ENCODE results near the gene KCTD4. TPM values are rescaled to one million over a fixed set of nuclear protein-coding genes. Genes with fewer than 3 reads are reported as not detected.
A peak's percentile ranks its signal among the peaks of the same experiment; 100 is the strongest.
"Not testable (repeated sequence)": the region's sequence is repeated elsewhere in the genome, so short reads cannot be mapped to it uniquely, and the experiment has no call there.

Gene KCTD4
- polyA plus RNA-seq, 1 donor from 2014 or later, result not detected

GRCh38 chr13:45198924-45199323, 1.9 kb downstream of the KCTD4 start:
- no peak overlapping the region for H3K4me3 Mint-ChIP-seq
- no peaks in the 10 kb centered on the region for H3K9me3 Mint-ChIP-seq
- peaks cover 11% of the 10 kb centered on the region for H3K36me3 Mint-ChIP-seq

GRCh38 chr13:45198041-45198440, 2.8 kb downstream of the KCTD4 start:
- Mint-ChIP-seq H3K27me3 (no peaks in the 10 kb centered on the region), H3K4me1 (peaks cover 5 to 15% (median 8%) of the 10 kb centered on the region in 3 donors), H3K9me3 (no peaks in the 10 kb centered on the region), H3K27ac (no peak overlapping the region), H3K4me3 (no peak overlapping the region), H3K36me3 (peaks cover 11% of the 10 kb centered on the region)

More at GRCh38 chr13:45198924-45199323, 1.9 kb downstream of the KCTD4 start:
- no peaks in the 10 kb centered on the region for H3K27me3 Mint-ChIP-seq
- H3K27ac Mint-ChIP-seq, result no peak overlapping the region
- peaks cover 7 to 15% (median 8%) of the 10 kb centered on the region in 3 donors for H3K4me1 Mint-ChIP-seq

GRCh38 chr13:45196622-45197021, 4.2 kb downstream of the KCTD4 start:
- Mint-ChIP-seq H3K9me3 (no peaks in the 10 kb centered on the region), H3K36me3 (peaks cover 9% of the 10 kb centered on the region), H3K4me3 (peak overlapping the region in 1 of 4 donors; percentile 33), H3K27me3 (no peaks in the 10 kb centered on the region), H3K4me1 (peaks cover 6 to 14% (median 8%) of the 10 kb centered on the region in 3 donors), H3K27ac (no peak overlapping the region)

- H3K4me1 Mint-ChIP-seq, result peaks cover 6 to 10% (median 8%) of the 10 kb centered on the region in 3 donors
- H3K27ac Mint-ChIP-seq, result peak overlapping the region in 1 of 3 donors; percentile 50
- H3K36me3 Mint-ChIP-seq, result peaks cover 7% of the 10 kb centered on the region
- H3K27me3 Mint-ChIP-seq, result no peaks in the 10 kb centered on the region
- H3K9me3 Mint-ChIP-seq, result no peaks in the 10 kb centered on the region
- no peak overlapping the region for H3K4me3 Mint-ChIP-seq
Observed at GRCh38 chr13:45196096-45196495, 4.7 kb downstream of the KCTD4 start.

GRCh38 chr13:45195421-45195820, 5.4 kb downstream of the KCTD4 start:
- Mint-ChIP-seq H3K4me1 (peaks cover 6 to 10% (median 8%) of the 10 kb centered on the region in 3 donors), H3K4me3 (no peak overlapping the region), H3K36me3 (peaks cover 7% of the 10 kb centered on the region), H3K27ac (no peak overlapping the region), H3K27me3 (no peaks in the 10 kb centered on the region), H3K9me3 (no peaks in the 10 kb centered on the region)

GRCh38 chr13:45194081-45194939, 6.5 kb downstream of the KCTD4 start:
- Mint-ChIP-seq H3K27me3 (no peaks in the 10 kb centered on the region), H3K4me3 (no peak overlapping the region), H3K4me1 (peaks cover 6 to 10% (median 8%) of the 10 kb centered on the region in 3 donors), H3K9me3 (no peaks in the 10 kb centered on the region), H3K27ac (peak overlapping the region in 1 of 3 donors; percentile 54), H3K36me3 (peaks cover 3% of the 10 kb centered on the region)

- Mint-ChIP-seq H3K4me1 (peaks cover 4 to 5% (median 4%) of the 10 kb centered on the region in 3 donors), H3K4me3 (no peak overlapping the region), H3K9me3 (no peaks in the 10 kb centered on the region), H3K27ac (no peak overlapping the region), H3K36me3 (peaks cover 3% of the 10 kb centered on the region), H3K27me3 (no peaks in the 10 kb centered on the region)
Observed at GRCh38 chr13:45191874-45192273, 9.0 kb downstream of the KCTD4 start.

GRCh38 chr13:45189511-45189910, 11.3 kb downstream of the KCTD4 start:
- not testable (repeated sequence) for H3K27me3 Mint-ChIP-seq

GRCh38 chr13:45189077-45189476, 11.8 kb downstream of the KCTD4 start:
- peaks cover 11 to 12% (median 12%) of the 10 kb centered on the region in 3 donors for H3K4me1 Mint-ChIP-seq
- H3K27me3 Mint-ChIP-seq, H3K36me3 Mint-ChIP-seq, H3K9me3 Mint-ChIP-seq, H3K27ac Mint-ChIP-seq, H3K4me3 Mint-ChIP-seq: not testable (repeated sequence)

More at GRCh38 chr13:45189511-45189910, 11.3 kb downstream of the KCTD4 start:
- H3K36me3 Mint-ChIP-seq, H3K27ac Mint-ChIP-seq, H3K4me1 Mint-ChIP-seq, H3K9me3 Mint-ChIP-seq, H3K4me3 Mint-ChIP-seq: not testable (repeated sequence)

- H3K4me1 Mint-ChIP-seq, result peaks cover 21 to 32% (median 25%) of the 10 kb centered on the region in 3 donors
- peaks cover 15% of the 10 kb centered on the region for H3K36me3 Mint-ChIP-seq
- H3K27me3 Mint-ChIP-seq, result no peaks in the 10 kb centered on the region
- H3K4me3 Mint-ChIP-seq, result no peak overlapping the region
- H3K9me3 Mint-ChIP-seq, result no peaks in the 10 kb centered on the region
- H3K27ac Mint-ChIP-seq, result peak overlapping the region; percentile 54 to 92 (median 86)
Observed at GRCh38 chr13:45185286-45185685, 15.6 kb downstream of the KCTD4 start.

- H3K27ac Mint-ChIP-seq, result peak overlapping the region; percentile 54 to 92 (median 86)
- H3K4me1 Mint-ChIP-seq, result peaks cover 21 to 33% (median 26%) of the 10 kb centered on the region in 3 donors
- H3K9me3 Mint-ChIP-seq, result no peaks in the 10 kb centered on the region
- H3K36me3 Mint-ChIP-seq, result peaks cover 15% of the 10 kb centered on the region
- peak overlapping the region in 2 of 4 donors; percentile 77 to 82 for H3K4me3 Mint-ChIP-seq
- H3K27me3 Mint-ChIP-seq, result no peaks in the 10 kb centered on the region
Observed at GRCh38 chr13:45184693-45185092, 16.2 kb downstream of the KCTD4 start.

GRCh38 chr13:45180713-45181601, 19.9 kb downstream of the KCTD4 start:
- peak overlapping the region in 1 of 4 donors; percentile 66 for H3K4me3 Mint-ChIP-seq
- H3K27ac Mint-ChIP-seq, result peak overlapping the region in 1 of 3 donors; percentile 31
- peaks cover 15% of the 10 kb centered on the region for H3K36me3 Mint-ChIP-seq
- peaks cover 21 to 45% (median 43%) of the 10 kb centered on the region in 3 donors for H3K4me1 Mint-ChIP-seq
- H3K27me3 Mint-ChIP-seq, result no peaks in the 10 kb centered on the region
- peaks cover 0 to 2% (median 0%) of the 10 kb centered on the region in 3 donors for H3K9me3 Mint-ChIP-seq

GRCh38 chr13:45180303-45180702, 20.5 kb downstream of the KCTD4 start:
- Mint-ChIP-seq H3K4me3 (no peak overlapping the region), H3K36me3 (peaks cover 15% of the 10 kb centered on the region), H3K27ac (peak overlapping the region in 1 of 3 donors; percentile 23), H3K27me3 (no peaks in the 10 kb centered on the region), H3K9me3 (peaks cover 0 to 2% (median 0%) of the 10 kb centered on the region in 3 donors), H3K4me1 (peaks cover 21 to 45% (median 41%) of the 10 kb centered on the region in 3 donors)

GRCh38 chr13:45179428-45179827, 21.4 kb downstream of the KCTD4 start:
- Mint-ChIP-seq H3K27ac (peak overlapping the region in 1 of 3 donors; percentile 23), H3K27me3 (no peaks in the 10 kb centered on the region), H3K9me3 (peaks cover 0 to 2% (median 0%) of the 10 kb centered on the region in 3 donors), H3K4me1 (peaks cover 14 to 37% (median 34%) of the 10 kb centered on the region in 3 donors), H3K4me3 (no peak overlapping the region), H3K36me3 (peaks cover 14% of the 10 kb centered on the region)
